Pancreas (tissue), 8 donors: ENCODE measurements around the gene HNRNPCL1. TPM values are rescaled to one million over a fixed set of nuclear protein-coding genes. Genes with fewer than 3 reads are reported as not detected.

Experiments
- polyA plus RNA-seq, 2 donors: library from polyadenylated mRNA; stranded (reverse); fragments of 200-250 nt; gene quantifications; one replicate each; pipeline ENCODE4 v1.2.3, GENCODE V29; 2013
- total RNA-seq, 6 donors: library from RNA; stranded (reverse); fragmentation: NEBNext Ultra II Directional in 4 of 6; extraction: Animal tissue kit (Norgen Biotek cat#: 25700) in 4 of 6; gene quantifications; one replicate each; pipeline versions ENCODE4 v1.2.1 to v1.2.4, GENCODE V29; 2021 to 2023
- donor health status: healthy with polysubstance abuse.
- donor health status: DM: no; HTN: no; CAD: no; lungs with moderate emphysema.
- donor health status: DM: no; HTN: no; CAD: no.
- donor health status: Bipolar disorder and iron deficiency.
- donor health status: DM: yes; HTN: yes; CAD: no.
- donor health status: DM: no; HTN: no; CAD: no.
- donor health status: DM: no; HTN: no; CAD: no.
- donor health status: DM: yes; HTN: yes; CAD: no.

HNRNPCL1 gene
- total and polyA plus RNA-seq, 8 donors, result not detected

Other genes with a start within 250 kb of the HNRNPCL1 start
- gene DHRS3, start 230.5 kb downstream of the HNRNPCL1 start, total RNA-seq, result 10 to 100 TPM; 51.3 to 98.6 (median 71.0) TPM
- gene DHRS3, start 230.5 kb downstream of the HNRNPCL1 start, polyA plus RNA-seq, result 10 to 100 TPM; 47.7 to 48.2 TPM
- not detected for gene AADACL4, start 204.6 kb downstream of the HNRNPCL1 start, total RNA-seq
- not detected for gene AADACL4, start 204.6 kb downstream of the HNRNPCL1 start, polyA plus RNA-seq
- not detected for gene AADACL3, start 132.6 kb downstream of the HNRNPCL1 start, total RNA-seq
- under 1 TPM in 1 of 2 donors, not detected in 1; 0.02 TPM for gene AADACL3, start 132.6 kb downstream of the HNRNPCL1 start, polyA plus RNA-seq
- under 1 TPM in 2 of 6 donors, not detected in 4; 0.19 to 0.26 TPM for gene CFAP107, start 102.5 kb downstream of the HNRNPCL1 start, total RNA-seq
- gene CFAP107, start 102.5 kb downstream of the HNRNPCL1 start, polyA plus RNA-seq, result under 1 TPM in 1 of 2 donors, not detected in 1; 0.92 TPM
- gene PRAMEF12, start 75.0 kb downstream of the HNRNPCL1 start, total RNA-seq, result not detected
- not detected for gene PRAMEF12, start 75.0 kb downstream of the HNRNPCL1 start, polyA plus RNA-seq
- not detected for gene PRAMEF1, start 57.3 kb downstream of the HNRNPCL1 start, total RNA-seq
- not detected for gene PRAMEF1, start 57.3 kb downstream of the HNRNPCL1 start, polyA plus RNA-seq
- not detected for gene PRAMEF11, start 17.3 kb downstream of the HNRNPCL1 start, total RNA-seq
- not detected for gene PRAMEF11, start 17.3 kb downstream of the HNRNPCL1 start, polyA plus RNA-seq
- gene PRAMEF2, start 8.4 kb upstream of the HNRNPCL1 start, total RNA-seq, result not detected
- not detected for gene PRAMEF2, start 8.4 kb upstream of the HNRNPCL1 start, polyA plus RNA-seq
- gene PRAMEF4, start 37.5 kb upstream of the HNRNPCL1 start, total RNA-seq, result not detected
- gene PRAMEF4, start 37.5 kb upstream of the HNRNPCL1 start, polyA plus RNA-seq, result not detected
- not detected for gene PRAMEF10, start 49.5 kb upstream of the HNRNPCL1 start, total RNA-seq
- gene PRAMEF10, start 49.5 kb upstream of the HNRNPCL1 start, polyA plus RNA-seq, result not detected
- not detected for gene PRAMEF7, start 67.9 kb upstream of the HNRNPCL1 start, total RNA-seq
- not detected for gene PRAMEF7, start 67.9 kb upstream of the HNRNPCL1 start, polyA plus RNA-seq
- gene PRAMEF6, start 98.9 kb upstream of the HNRNPCL1 start, total RNA-seq, result not detected
- gene PRAMEF6, start 98.9 kb upstream of the HNRNPCL1 start, polyA plus RNA-seq, result not detected
- not detected for gene PRAMEF27, start 207.9 kb upstream of the HNRNPCL1 start, total RNA-seq
- not detected for gene PRAMEF27, start 207.9 kb upstream of the HNRNPCL1 start, polyA plus RNA-seq
- gene HNRNPCL3, start 212.0 kb upstream of the HNRNPCL1 start, total RNA-seq, result not detected
- gene HNRNPCL3, start 212.0 kb upstream of the HNRNPCL1 start, polyA plus RNA-seq, result not detected
- gene PRAMEF25, start 222.1 kb upstream of the HNRNPCL1 start, total RNA-seq, result not detected
- gene PRAMEF25, start 222.1 kb upstream of the HNRNPCL1 start, polyA plus RNA-seq, result not detected